NCI-H524 treated with DMSO at 0.1 percent for 48 hours (cell line): ENCODE data around the gene ST3GAL6.
"Not testable (repeated sequence)": the region's sequence is repeated elsewhere in the genome, so short reads cannot be mapped to it uniquely, and the experiment has no call there.

ENCODE experiments used
- DNase-seq: peaks from one replicate; lab custom pipeline; 2025; lab: John Stamatoyannopoulos, UW

Gene ST3GAL6

DNA sequence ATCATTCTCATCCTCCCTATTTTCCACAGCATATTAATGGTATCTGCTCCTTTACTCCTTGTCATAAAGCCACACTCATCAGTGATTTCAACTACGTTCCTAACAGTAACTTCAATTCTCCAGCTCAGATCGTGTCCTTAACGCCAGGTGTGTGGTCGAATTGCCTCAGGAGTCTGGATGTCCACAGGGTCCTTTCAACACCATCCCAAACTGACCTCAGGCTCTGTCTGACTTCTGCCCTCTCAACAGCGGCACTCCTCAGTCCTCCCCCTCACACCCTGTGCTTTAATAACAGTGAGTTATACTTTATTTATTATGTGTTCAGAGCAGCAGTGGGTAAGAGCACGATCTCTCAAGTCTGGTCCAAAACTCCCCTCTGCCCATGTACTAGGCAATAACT is 42.4 kb downstream of the ST3GAL6 start:
- DNase-seq, result no peak

DNA sequence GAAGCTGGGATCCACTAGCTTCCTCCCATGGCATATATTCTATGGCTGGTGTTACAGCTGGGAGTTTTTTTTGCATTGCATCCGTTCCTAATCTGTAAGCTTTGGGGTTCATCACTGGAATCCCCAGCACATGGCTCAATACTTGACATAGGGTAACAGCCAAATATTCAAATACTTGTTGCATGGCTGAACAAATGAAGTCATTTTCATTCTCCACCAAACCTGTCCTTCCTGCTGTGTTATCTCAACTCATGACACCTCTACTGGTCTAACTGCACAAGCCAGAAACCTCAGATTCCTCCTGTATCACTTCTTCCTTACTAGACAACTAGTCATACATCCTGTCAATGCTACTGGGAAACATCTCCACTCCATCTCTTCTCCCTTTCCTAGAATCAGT is 43.4 kb downstream of the ST3GAL6 start:
- no peak for DNase-seq

DNA sequence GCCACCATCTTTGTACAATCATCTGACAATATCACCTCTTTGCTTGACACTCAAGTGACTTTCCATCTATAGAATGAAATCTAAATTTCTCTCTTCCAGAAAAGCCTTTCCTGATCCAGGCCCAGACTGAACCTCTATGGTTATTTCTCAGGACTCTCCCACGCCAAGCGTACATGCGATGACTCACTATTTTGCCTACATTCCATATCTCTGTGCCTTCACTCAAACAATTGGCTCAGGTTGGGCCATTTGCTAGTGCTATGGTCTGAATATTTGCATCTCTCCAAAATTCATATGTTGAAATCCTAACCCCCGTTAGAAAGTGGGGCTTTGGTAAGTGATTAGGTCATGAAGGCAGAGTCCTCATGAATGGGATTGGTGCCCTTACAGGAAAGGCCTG is 43.9 kb downstream of the ST3GAL6 start:
- DNase-seq, result no peak

DNA sequence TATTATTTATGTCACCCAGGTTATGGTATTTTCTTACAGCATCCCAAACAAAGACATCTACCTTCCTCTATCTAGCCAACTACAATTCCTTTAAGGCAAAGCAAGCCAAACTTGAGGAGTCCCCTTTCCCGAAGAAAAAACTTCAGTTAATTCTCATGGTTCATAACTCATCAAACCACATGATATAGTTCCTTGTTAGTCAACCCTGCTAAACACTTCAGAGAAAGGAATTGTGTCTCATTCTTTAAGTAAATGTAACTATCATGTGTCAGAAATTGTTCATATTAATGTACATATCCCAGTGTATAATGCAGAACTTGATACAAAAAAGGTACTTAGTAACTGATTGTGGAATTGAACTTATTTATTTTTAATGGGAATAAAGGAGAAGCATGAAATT is 44.4 kb downstream of the ST3GAL6 start:
- DNase-seq, result no peak

DNA sequence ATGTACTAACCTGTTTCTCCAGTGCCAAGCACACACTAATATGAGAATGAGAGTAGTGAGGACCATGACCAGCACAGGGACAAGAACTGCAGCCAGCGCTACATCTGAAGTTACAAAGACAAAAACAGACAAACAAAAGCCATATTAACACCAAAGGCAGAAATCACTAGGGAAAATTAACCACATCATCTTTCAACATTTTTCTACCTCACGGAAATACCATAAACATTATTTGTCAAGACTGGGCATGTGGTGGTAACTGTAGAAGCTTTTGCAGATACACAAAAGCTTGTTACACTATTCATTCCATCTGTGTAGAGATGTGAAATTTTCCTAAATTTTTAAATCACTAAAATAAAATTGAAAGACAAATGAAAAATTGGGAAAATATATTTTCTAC is 44.9 kb downstream of the ST3GAL6 start:
- DNase-seq, result no peak

DNA sequence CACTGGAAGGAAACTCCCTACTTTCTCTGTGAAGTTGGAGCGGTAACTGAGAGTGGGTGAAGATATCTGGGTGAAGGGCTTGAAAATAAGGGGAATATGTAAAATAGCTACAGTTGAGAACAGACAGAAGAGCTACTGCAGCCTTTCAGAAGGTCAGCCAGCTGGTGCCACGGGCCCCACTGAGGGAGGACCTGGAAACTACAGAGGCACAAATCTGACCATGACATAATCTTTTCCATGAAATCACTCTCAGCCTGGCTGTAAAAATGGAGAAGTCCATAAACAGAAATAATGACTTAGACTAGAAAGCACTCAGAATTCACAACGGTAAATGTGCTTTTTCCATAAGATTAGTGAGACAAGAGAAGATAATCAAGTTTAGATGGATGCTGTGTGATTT is 46.4 kb downstream of the ST3GAL6 start:
- no peak for DNase-seq

DNA sequence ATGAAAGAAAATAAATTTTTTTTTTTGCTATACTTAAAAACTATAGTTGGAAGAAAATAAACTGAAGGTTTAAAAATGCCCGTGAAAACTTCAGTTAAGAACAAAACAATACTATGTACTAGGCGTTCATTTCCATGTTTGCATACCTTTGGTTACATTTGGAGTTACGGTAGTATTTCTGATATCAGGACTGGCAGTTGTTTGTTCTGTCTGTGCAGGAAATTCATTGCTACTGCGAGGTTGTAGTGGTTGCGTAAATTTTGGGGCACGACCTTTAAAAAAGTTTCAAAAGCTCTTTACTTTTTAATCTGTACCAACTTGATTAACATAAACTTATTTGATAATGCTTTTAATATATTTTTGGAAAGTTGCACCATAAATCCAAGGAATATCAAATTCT is 47.9 kb downstream of the ST3GAL6 start:
- no peak for DNase-seq

DNA sequence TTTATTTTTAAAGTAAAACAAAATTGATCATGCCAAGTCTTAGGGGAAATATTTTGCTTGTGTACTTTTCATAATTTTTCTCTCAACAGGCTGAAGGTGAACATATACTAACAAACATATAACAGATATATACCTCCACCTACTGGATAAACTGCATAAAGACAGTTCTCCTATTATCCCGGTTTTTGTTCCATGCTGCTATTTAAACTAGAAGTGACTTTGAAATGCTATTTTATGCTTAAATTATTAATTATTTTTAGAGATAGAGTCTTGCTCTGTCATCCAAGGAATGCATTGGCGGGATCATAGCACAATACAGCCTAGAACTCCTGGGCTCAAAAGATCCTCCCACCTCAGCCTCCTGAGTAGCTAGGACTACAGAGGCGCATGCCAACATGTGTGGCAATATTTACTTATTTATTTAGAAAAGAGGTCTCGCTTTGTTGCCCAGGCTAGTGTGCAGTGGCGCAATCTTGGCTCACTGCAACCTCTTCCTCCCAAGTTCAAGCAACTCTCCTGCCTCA is 49.8 kb downstream of the ST3GAL6 start:
- no peak for DNase-seq

DNA sequence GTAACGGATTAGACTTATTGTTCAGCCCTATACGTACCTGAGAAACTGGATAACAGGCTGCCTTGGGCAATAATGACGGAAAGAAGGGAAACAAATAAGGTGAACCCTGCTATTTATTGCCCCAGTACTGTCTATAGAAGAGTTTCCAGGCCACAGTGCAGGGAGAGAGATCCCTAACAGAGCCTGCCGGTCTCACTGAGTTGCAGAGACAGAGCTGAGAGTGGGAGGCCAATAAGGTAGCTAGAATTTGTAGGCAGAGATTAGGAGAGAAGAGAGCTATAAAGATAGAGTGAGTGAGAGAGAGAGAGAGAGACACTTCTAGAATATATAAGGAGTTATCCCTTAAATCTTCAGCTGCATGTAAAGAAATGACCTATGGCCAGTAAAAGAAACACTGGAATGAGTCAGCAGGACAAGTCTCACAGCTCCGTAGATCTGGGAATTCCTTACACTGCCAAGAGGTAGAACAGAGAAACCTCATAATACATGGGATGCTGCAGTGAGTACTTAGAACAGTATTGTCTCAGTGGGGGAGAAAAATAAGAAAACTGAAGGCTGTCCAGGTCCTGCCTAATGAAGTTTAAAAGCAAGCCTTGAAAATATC is 51.8 kb downstream of the ST3GAL6 start:
- no peak for DNase-seq

DNA sequence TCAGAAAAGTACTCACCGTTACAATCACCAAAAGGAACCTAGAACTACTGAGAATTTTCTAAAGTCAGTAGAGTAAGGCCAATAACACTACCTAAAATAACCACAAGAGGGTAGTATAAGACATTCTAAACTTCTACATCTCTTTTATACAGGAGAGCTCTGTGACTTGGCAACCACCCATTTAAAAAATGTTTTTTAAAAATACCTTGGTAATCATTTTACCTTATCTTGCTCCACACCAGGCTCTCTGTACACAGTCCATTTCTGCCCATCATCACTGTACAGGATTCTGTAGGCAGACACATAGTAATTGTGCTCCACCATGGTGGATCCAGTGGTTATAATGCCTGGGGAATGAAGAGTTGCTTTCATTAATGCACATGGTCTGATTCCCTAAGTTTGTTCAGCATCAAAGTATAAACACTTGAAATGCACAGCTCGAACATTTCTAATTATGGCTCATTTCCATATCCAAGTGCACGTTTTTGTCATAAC is 54.5 kb downstream of the ST3GAL6 start:
- no peak for DNase-seq

DNA sequence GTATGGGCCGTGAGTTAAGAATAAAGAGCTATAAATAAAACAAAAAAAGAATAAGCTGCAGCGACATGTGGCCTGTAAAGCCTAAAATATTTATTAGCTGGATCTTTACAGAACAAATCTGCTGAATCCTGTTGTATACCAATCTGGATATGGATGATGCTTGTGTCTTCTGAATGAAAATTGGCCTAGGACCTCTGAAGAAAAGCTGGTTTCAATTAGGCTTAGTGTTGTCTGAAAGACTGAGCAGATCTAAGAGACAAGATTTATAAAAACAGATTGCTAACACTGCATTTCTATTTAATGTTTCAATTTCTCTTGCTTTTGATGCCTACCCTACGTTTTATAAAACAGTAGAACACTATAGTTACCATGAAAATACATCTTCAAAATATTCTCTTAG is 57.9 kb downstream of the ST3GAL6 start:
- no peak for DNase-seq

DNA sequence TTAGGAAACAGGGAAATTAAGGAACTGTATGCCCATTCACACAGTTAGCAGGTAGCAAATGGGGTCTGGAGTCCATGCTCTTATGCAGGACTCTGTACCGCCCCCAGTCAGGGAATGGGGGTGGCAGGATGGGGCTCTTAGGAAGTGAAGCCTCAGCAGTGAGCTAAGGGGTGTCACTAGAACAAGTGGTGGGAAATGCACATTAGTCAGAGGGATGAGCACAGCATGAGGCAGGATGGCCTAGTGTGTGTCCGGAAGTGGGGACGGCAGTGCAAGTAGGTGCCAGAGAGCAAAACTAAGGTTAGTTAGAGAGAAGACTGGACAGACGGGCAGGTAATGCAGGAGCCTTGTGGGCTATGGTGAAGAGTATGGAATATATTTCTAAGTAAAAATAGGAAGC is 60.7 kb downstream of the ST3GAL6 start:
- no peak for DNase-seq

DNA sequence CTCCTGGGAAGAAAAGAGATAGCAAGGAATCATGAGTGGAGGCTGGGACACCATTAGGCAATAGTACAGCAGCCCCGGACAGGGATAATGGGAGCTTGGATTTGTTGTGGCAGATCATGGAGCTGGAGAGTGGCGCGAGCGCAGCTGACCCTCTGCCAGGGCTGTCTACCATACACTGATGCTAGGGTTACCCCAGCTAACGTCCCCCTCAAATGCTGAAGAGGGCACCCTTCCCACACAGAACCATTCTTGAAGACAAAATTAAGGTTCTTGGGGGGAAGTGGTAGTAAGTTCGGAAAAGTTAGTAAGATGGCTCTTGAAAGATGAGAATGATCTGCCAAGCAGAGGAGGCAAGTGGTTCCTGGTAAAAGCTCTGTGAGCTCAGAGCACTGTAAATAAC is 61.1 kb downstream of the ST3GAL6 start:
- DNase-seq, result no peak

DNA sequence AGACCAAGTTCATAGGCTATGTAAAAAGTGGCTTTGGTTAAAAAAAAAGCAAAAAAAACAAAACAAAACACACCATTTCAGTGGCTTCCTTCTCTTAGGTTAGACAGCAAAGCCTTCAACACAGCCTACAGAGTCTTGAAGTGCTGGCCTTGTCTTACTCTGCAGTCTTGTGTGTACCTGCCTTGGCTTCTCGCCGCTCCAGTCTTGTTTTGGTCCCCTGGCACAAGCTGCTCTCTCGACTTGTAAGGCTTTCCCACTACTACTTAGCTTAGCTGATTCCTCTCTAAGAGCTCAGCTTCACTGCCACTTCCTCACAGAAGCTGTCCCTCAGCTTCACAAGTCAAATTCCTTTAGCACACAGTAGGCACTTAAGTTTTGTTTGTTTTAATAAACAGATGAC is 63.0 kb downstream of the ST3GAL6 start:
- DNase-seq, result no peak

DNA sequence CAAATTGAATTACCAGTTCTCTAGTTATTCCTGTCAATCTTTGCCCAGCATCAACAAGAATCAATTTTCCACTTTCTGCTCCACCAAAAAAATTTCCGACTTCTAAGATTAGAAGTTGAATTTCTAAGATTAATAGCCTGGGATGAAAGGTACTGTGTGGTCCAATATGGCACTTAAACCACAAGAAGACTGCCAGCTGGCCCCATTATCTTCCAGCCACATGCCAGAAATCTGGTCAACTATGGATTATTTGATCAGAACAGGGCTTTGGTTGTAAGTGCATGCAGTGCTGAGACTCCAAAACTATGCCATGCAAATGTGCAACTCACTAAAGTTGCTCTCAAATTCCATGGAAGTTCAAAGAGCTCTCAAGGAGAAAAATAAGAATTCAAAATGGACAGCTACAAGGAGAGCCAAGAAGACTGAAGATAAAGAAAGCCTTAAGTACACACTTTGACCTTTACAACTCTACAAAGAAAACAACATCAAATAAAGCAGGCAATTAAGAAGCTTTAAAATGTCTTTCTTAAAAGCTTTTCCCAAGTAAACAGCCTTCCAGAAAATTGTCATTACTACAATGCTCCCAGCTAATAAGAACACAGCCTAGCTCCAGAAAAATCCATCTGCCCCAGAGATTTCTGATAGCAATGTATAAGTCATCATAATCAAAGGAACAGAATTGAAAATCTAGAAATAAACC is 64.2 kb downstream of the ST3GAL6 start:
- no peak for DNase-seq

DNA sequence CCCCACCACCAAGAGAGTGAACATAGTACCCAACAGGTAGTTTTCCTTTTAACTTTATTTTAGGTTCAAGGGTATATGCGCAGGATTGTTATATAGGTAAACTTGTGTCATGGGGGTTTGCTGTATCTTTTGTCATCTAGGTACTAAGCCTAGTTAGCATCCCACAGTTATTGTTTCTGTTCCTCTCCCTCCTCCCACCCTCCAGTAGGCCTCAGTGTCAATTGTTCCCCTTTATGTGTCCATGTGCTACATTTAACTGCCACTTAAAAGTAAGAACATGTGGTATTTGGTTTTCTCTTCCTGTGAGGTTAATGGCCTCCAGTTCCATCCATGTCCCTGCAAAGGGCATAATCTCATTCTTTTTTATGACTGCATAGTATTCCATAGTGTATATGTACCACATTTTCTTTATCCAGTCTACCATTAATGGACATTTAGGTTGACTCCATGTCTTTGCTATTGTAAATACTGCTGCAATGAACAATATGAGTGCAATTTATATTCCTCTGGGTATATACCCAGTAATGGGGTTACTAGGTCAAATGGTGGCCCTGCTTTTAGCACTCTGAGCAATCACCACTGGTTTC is 66.2 kb downstream of the ST3GAL6 start:
- no peak for DNase-seq

DNA sequence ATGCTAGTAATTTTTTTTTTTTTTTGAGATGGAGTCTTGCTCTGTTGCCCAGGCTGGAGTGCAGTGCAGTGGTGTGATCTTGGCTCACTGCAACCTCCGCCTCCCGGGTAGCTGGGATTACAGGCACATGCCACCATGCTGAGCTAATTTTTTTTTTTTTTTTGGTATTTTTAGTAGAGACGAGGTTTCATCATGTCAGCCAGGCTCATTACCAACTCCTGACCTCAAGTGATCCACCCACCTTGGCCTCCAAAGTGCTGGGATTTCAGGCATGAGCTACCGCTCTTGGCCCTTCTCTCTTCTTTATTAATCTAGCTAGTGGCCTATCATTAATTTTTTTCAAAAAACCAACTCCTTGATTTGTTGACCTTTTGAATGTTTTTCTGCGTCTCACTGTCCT is 67.9 kb downstream of the ST3GAL6 start:
- DNase-seq, result not testable (repeated sequence)

DNA sequence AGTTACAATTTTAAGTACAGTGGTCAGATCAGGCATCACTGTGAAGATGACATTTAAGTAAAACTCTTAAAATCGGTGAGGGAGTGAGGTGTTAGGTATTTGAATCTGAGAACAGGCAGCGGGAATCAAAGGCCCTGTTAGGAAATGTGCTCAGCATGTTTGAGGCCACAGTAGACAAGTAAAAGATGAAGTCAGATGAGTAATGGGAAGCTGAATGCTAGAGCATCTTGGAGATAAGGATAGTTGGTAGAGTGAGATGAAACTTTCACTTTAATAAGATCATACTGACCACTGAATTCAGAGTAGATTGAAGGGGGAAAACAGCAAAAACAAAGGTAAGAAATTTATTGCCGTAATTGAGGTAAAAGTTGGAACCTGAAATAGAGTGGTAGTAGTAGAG is 76.7 kb downstream of the ST3GAL6 start:
- DNase-seq, result no peak

DNA sequence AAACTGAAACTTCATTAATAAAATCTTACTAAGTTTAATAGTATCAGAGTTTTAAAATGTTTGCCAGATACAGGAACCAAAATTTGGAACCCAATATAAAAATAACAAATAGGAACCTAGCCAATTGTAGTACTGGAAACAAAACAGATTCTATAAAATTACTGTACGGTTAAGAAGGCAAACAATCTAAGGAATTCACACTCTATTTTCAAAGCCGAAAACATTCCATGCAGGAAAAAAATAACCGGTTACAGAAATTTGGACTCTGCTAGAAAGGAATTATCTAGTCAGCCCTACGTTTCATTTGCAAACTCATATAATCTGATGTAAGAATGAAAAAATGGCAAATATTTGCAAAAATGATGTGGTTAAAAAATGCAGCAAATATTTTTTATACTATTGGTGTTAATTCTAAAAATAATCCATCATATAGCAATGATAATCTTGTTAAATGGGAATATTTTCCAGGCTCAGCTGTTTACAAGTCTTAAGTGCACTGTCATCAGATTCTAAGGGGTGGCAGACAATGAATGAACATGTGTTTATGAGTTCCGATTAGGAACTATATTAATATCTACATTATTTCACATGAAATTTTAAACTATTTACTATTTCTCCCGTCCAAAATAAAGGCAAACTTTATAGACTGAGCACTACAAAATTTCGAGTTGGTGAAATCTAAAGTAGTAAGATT is 80.3 kb downstream of the ST3GAL6 start:
- no peak for DNase-seq
